SK-N-MC (cell line): ENCODE results near the gene SERPINE1.
"Not testable (repeated sequence)": the region's sequence is repeated elsewhere in the genome, so short reads cannot be mapped to it uniquely, and the experiment has no call there.

ENCODE experiments used
- DNase-seq: peaks from one replicate; pipeline ENCODE4 v3.0.0-alpha.2; 2011; ENCODE audit warnings: low read depth, low spot score
- H3K27ac ChIP-seq: fragments of 200-600 bp; sonication (generic); 2 replicates; pipeline ENCODE4 v1.5.1; 2016; ENCODE audit warnings: mixed run types
- H3K36me3 ChIP-seq: fragments of 200-600 bp; sonication (generic); 2 replicates; pipeline ENCODE4 v1.6.1; 2017; ENCODE audit warnings: antibody characterized with exemption, low read length, mixed read lengths; ENCODE audit not compliant: insufficient read depth
- H3K4me3 ChIP-seq: fragments of 200-600 bp; sonication (generic); 2 replicates; pipeline ENCODE4 v1.5.1; 2016
- H3K9ac ChIP-seq: fragments of 200-600 bp; sonication (generic); 2 replicates; pipeline ENCODE4 v1.8.0; 2017; ENCODE audit warnings: mixed run types, mixed read lengths; ENCODE audit not compliant: insufficient read length
- H3K9me3 ChIP-seq: fragments of 200-600 bp; sonication (generic); 2 replicates; pipeline ENCODE4 v1.6.1; 2017; ENCODE audit warnings: low read depth, mild to moderate bottlenecking, antibody characterized with exemption, low read length, moderate library complexity, mixed read lengths
- EZH2 ChIP-seq: fragments of 200-600 bp; sonication (generic); IDR thresholded peaks from one replicate; pipeline ENCODE4 v1.6.1; 2017; ENCODE audit warnings: antibody characterized with exemption
- FOXP2 ChIP-seq: optimal IDR thresholded peaks from 2 replicates; pipeline ENCODE3; 2011; ENCODE audit warnings: mild to moderate bottlenecking, moderate library complexity; ENCODE audit not compliant: insufficient read depth; ENCODE audit errors: extremely low read length, control extremely low read depth
- POLR2AphosphoS5 ChIP-seq: IDR thresholded peaks from 2 replicates; pipeline ENCODE4 v1.6.1; 2012; ENCODE audit warnings: mild to moderate bottlenecking, low read depth, low read length, borderline replicate concordance

SERPINE1 gene

GRCh38 chr7:101089876-101090275 lies 37.0 kb upstream of the SERPINE1 start:
- Histone ChIP-seq H3K36me3 (no peaks in the 10 kb centered on the region; the same call in 1 of the 2 replicates), H3K27ac (no peak overlapping the region), H3K4me3 (no peak overlapping the region), H3K9ac (no peak overlapping the region), H3K9me3 (no peaks in the 10 kb centered on the region)
- no peak for TF ChIP-seq FOXP2
- TF ChIP-seq EZH2, result no peak
- TF ChIP-seq POLR2AphosphoS5, result no peak
- DNase-seq, result no peak

- not testable (repeated sequence) for H3K36me3 ChIP-seq, DNase-seq, H3K9ac ChIP-seq, H3K9me3 ChIP-seq, H3K27ac ChIP-seq, H3K4me3 ChIP-seq
These were observed 34.5 kb upstream of the SERPINE1 start for GRCh38 chr7:101092266-101092905.

GRCh38 chr7:101093906-101094305 lies 33.0 kb upstream of the SERPINE1 start:
- no peak overlapping the region for H3K9ac ChIP-seq
- no peaks in the 10 kb centered on the region for H3K9me3 ChIP-seq
- TF ChIP-seq EZH2 (no peak), FOXP2 (no peak), POLR2AphosphoS5 (no peak)
- H3K27ac ChIP-seq, result no peak overlapping the region
- H3K36me3 ChIP-seq, result no peaks in the 10 kb centered on the region
- no peak overlapping the region for H3K4me3 ChIP-seq
- DNase-seq, result no peak

- DNase-seq, result no peak
- Histone ChIP-seq H3K9ac (no peak overlapping the region), H3K27ac (no peak overlapping the region), H3K9me3 (no peaks in the 10 kb centered on the region), H3K4me3 (no peak overlapping the region), H3K36me3 (no peaks in the 10 kb centered on the region)
- TF ChIP-seq FOXP2, result no peak
- no peak for TF ChIP-seq EZH2
- no peak for TF ChIP-seq POLR2AphosphoS5
These were observed 32.5 kb upstream of the SERPINE1 start for GRCh38 chr7:101094376-101094775.

- H3K9ac ChIP-seq, result no peak overlapping the region
- no peaks in the 10 kb centered on the region for H3K9me3 ChIP-seq
- DNase-seq, result no peak
- H3K36me3 ChIP-seq, result no peaks in the 10 kb centered on the region
- no peak overlapping the region for H3K27ac ChIP-seq
- H3K4me3 ChIP-seq, result no peak overlapping the region
- no peak for TF ChIP-seq FOXP2
- no peak for TF ChIP-seq EZH2
- TF ChIP-seq POLR2AphosphoS5, result no peak
These were observed 32.0 kb upstream of the SERPINE1 start for GRCh38 chr7:101094791-101095375.

GRCh38 chr7:101096331-101096956 lies 30.5 kb upstream of the SERPINE1 start:
- Histone ChIP-seq H3K36me3 (no peaks in the 10 kb centered on the region), H3K27ac (no peak overlapping the region), H3K9ac (no peak overlapping the region)

GRCh38 chr7:101096957-101097347 lies 30.0 kb upstream of the SERPINE1 start:
- DNase-seq, result no peak
- no peak overlapping the region for H3K4me3 ChIP-seq
- H3K36me3 ChIP-seq, result no peaks in the 10 kb centered on the region
- H3K27ac ChIP-seq, result no peak overlapping the region
- H3K9me3 ChIP-seq, result no peaks in the 10 kb centered on the region
- TF ChIP-seq EZH2, result no peak
- no peak for TF ChIP-seq FOXP2
- no peak for TF ChIP-seq POLR2AphosphoS5
- no peak overlapping the region for H3K9ac ChIP-seq

More at GRCh38 chr7:101096331-101096956, 30.5 kb upstream of the SERPINE1 start:
- no peaks in the 10 kb centered on the region for H3K9me3 ChIP-seq
- H3K4me3 ChIP-seq, result no peak overlapping the region
- TF ChIP-seq FOXP2, result no peak
- TF ChIP-seq EZH2, result no peak
- TF ChIP-seq POLR2AphosphoS5, result no peak
- DNase-seq, result no peak

GRCh38 chr7:101097561-101097960 lies 29.3 kb upstream of the SERPINE1 start:
- Histone ChIP-seq H3K9ac (no peak overlapping the region), H3K27ac (no peak overlapping the region), H3K4me3 (no peak overlapping the region), H3K9me3 (no peaks in the 10 kb centered on the region), H3K36me3 (no peaks in the 10 kb centered on the region)
- DNase-seq, result no peak
- TF ChIP-seq FOXP2, result no peak
- TF ChIP-seq EZH2, result no peak
- no peak for TF ChIP-seq POLR2AphosphoS5
